ENCODE data around the gene UBE2U. TPM values are rescaled to one million over a fixed set of nuclear protein-coding genes. Genes with fewer than 3 reads are reported as not detected.

UBE2U gene
- total RNA-seq, 4 donors from 2014 or later: not detected

DNA sequence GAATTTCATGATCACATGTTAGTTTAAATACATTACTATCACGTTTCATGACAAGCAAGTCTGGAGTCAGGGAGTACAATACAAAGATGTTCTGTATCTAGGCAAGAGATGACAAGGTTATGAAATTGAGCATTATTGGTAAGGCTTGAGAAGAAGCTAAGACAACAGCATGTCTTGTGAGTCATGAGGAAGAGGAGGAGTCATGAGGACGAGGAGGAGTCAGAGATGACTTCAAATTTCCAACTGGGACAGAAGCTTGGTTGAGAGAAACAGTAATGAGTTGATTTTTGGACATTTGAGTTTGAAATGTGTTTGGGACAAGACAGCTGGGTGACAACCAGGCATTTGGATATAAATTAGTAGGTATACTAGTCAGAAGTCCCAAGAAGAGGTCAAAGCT, 4.3 kb upstream of the UBE2U start:
- no peaks in the 10 kb centered on the region for H3K9me3 ChIP-seq
- H3K27ac ChIP-seq: no peak overlapping the region
- in situ Hi-C loops (cut with MboI; ENCODE audit: low sequenced_read_pairs in 4 of 4): no loop called here
- intact Hi-C loops (cut with DNase I; ENCODE audit: low total_unique reads): no loop called here
- DNase-seq (no peak), ATAC-seq (no peak)
- no peaks in the 10 kb centered on the region for H3K4me1 ChIP-seq
- TF ChIP-seq POLR2A (IDR thresholded peaks at IDR 0.05): no peak
- TF ChIP-seq, protein P1, sequence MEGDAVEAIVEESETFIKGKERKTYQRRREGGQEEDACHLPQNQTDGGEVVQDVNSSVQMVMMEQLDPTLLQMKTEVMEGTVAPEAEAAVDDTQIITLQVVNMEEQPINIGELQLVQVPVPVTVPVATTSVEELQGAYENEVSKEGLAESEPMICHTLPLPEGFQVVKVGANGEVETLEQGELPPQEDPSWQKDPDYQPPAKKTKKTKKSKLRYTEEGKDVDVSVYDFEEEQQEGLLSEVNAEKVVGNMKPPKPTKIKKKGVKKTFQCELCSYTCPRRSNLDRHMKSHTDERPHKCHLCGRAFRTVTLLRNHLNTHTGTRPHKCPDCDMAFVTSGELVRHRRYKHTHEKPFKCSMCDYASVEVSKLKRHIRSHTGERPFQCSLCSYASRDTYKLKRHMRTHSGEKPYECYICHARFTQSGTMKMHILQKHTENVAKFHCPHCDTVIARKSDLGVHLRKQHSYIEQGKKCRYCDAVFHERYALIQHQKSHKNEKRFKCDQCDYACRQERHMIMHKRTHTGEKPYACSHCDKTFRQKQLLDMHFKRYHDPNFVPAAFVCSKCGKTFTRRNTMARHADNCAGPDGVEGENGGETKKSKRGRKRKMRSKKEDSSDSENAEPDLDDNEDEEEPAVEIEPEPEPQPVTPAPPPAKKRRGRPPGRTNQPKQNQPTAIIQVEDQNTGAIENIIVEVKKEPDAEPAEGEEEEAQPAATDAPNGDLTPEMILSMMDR (IDR thresholded peaks at IDR 0.05 in 4 of 5, conservative IDR thresholded peaks at IDR 0.05 in 1 of 5): no peak
- H3K27me3 ChIP-seq: no peaks in the 10 kb centered on the region
- H3K4me3 ChIP-seq: no peak overlapping the region
- H3K36me3 ChIP-seq: no peaks in the 10 kb centered on the region

DNA sequence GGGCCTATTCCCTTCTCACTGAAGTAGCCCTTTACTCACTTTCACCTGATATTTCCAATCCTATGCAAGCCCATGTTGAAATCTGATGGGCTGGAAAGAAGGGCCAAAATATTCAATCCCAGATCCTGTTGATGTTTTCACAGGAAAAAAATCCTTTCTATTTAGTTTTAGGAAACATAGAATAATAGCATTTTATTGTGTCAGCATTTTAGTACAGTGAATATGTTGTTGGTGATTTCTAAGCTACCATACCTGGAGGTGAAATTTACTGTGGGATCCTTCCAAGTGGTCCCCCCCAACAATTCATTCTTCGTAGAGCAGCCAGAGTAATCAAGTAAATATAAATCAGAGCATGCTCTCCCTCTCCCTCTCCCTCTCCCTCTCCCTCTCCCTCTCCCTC, 3.4 kb upstream of the UBE2U start:
- Histone ChIP-seq H3K27ac (no peak overlapping the region), H3K4me1 (no peaks in the 10 kb centered on the region), H3K9me3 (no peaks in the 10 kb centered on the region), H3K36me3 (no peaks in the 10 kb centered on the region), H3K27me3 (no peaks in the 10 kb centered on the region), H3K4me3 (no peak overlapping the region)
- DNase-seq: no peak
- in situ Hi-C loops (cut with MboI; ENCODE audit: low sequenced_read_pairs in 4 of 4) (no loop called here), intact Hi-C loops (cut with DNase I; ENCODE audit: low total_unique reads) (no loop called here)
- ATAC-seq: no peak
- no peak for TF ChIP-seq POLR2A (IDR thresholded peaks at IDR 0.05)
- TF ChIP-seq, protein P1 (IDR thresholded peaks at IDR 0.05 in 4 of 5, conservative IDR thresholded peaks at IDR 0.05 in 1 of 5): no peak

DNA sequence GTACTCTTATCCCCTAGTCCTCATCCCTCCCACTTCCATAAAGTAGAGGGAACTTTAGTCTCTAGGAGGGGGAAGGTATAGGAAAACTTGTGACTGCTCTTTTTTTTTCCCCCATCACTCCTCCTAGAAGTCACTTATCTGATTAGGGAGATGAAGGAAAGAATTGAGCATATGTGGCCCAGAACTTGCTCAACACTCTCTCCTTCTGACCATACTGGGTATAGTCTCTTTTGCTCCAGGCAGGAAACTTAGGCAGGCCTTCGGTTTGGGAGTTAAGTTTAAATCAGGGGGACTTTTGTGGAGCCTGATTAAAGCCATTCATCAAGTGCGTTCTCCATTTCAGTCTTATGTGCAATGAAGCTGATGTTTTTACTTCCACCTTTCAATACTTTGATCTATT, 5.8 kb downstream of the UBE2U start:
- ATAC-seq: no peak
- intact Hi-C loops (cut with DNase I; ENCODE audit: low total_unique reads): no loop called here
- no peak overlapping the region for H3K27ac ChIP-seq

DNA sequence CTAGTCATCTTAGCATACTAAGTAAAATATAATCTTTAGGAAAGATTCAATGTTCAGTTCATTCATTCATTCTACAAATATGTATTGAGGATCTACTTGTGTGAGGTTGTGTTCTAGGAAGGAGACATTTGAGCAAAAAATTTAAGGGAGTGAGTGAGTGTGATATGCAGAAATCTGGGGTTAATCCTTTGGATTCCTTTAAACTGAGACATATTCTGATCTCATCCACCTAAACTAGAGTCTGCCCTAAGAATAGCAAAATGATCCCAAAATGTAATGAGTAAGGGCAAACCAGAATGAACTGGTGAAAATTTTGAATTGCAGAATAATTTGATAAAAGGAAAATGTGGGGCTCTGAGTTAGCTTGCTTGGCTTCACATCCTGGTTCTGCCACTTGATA, 8.6 kb downstream of the UBE2U start:
- no peak overlapping the region for H3K4me3 ChIP-seq
- intact Hi-C loops (cut with DNase I; ENCODE audit: low total_unique reads): no loop called here
- ATAC-seq (no peak), DNase-seq (no peak)
- H3K27ac ChIP-seq: no peak overlapping the region
- TF ChIP-seq POLR2A (IDR thresholded peaks at IDR 0.05): no peak
- TF ChIP-seq, protein P1 (IDR thresholded peaks at IDR 0.05 in 4 of 5, conservative IDR thresholded peaks at IDR 0.05 in 1 of 5): no peak
- H3K4me1 ChIP-seq: no peaks in the 10 kb centered on the region
- H3K9me3 ChIP-seq: no peaks in the 10 kb centered on the region
- in situ Hi-C loops (cut with MboI; ENCODE audit: low sequenced_read_pairs in 4 of 4): no loop called here
- H3K36me3 ChIP-seq: no peaks in the 10 kb centered on the region
- no peaks in the 10 kb centered on the region for H3K27me3 ChIP-seq

More for the DNA sequence above, 5.8 kb downstream of the UBE2U start:
- in situ Hi-C loops (cut with MboI; ENCODE audit: low sequenced_read_pairs in 4 of 4): no loop called here
- Histone ChIP-seq H3K27me3 (peaks cover 0 to 4% (median 0%) of the 10 kb centered on the region in 3 donors), H3K9me3 (no peaks in the 10 kb centered on the region), H3K4me1 (no peaks in the 10 kb centered on the region), H3K4me3 (no peak overlapping the region), H3K36me3 (no peaks in the 10 kb centered on the region)
- no peak for TF ChIP-seq POLR2A (IDR thresholded peaks at IDR 0.05)
- TF ChIP-seq, protein P1 (IDR thresholded peaks at IDR 0.05 in 4 of 5, conservative IDR thresholded peaks at IDR 0.05 in 1 of 5): no peak
- no peak for DNase-seq

DNA sequence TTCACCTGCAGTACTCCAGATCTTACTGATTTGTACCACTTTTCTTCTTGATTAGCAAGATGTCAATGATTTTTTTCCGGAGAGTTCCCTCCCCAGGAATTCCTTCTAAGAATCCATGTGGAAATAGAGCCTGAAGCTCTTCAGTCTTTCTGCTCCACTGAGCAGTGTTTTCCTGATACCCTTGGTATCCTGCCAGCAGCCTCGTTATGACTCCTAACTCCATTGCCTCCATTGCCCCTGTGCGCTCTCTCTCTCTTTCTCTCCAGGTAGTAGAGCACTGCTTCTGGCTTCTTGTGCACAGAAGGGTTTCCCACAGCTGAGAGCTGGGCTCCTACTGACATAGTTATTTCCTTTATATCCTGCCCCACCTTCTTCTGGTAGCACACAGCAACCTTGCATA, 12.2 kb downstream of the UBE2U start:
- in situ Hi-C loops (cut with MboI; ENCODE audit: low sequenced_read_pairs in 4 of 4) (no loop called here), intact Hi-C loops (cut with DNase I; ENCODE audit: low total_unique reads) (no loop called here)
- Histone ChIP-seq H3K9me3 (no peaks in the 10 kb centered on the region), H3K4me1 (no peaks in the 10 kb centered on the region), H3K27ac (no peak overlapping the region), H3K27me3 (no peaks in the 10 kb centered on the region), H3K36me3 (no peaks in the 10 kb centered on the region), H3K4me3 (no peak overlapping the region)
- TF ChIP-seq, protein P1 (IDR thresholded peaks at IDR 0.05 in 4 of 5, conservative IDR thresholded peaks at IDR 0.05 in 1 of 5): no peak
- no peak for TF ChIP-seq POLR2A (IDR thresholded peaks at IDR 0.05)
- no peak for DNase-seq
- no peak for ATAC-seq
